Keratinocyte (primary cell): ENCODE data around the gene REPIN1. TPM values are rescaled to one million over a fixed set of nuclear protein-coding genes. Genes with fewer than 3 reads are reported as not detected.

Experiments used
- DNase-seq: peaks from one replicate; pipeline ENCODE4 v3.0.0-alpha.2; 2011; ENCODE audit warnings: low read depth, missing footprints, low spot score
- FAIRE-seq: peaks from 2 replicates; lab custom pipeline; 2011; peaks lifted over from hg19 to GRCh38; lab: Jason Lieb, UNC
- H2AFZ ChIP-seq: 2 replicates; pipeline ENCODE4 v1.6.0; 2012; ENCODE audit warnings: low read length, control low read depth, inconsistent platforms; ENCODE audit not compliant: control insufficient read depth
- H3K27ac ChIP-seq: 2 replicates; pipeline ENCODE4 v1.5.1; 2011; ENCODE audit warnings: low read length; ENCODE audit not compliant: control insufficient read depth, insufficient read depth
- H3K27me3 ChIP-seq: 3 replicates; pipeline ENCODE4 v1.6.0; 2011; ENCODE audit warnings: low read length; ENCODE audit not compliant: control insufficient read depth, insufficient read depth; ENCODE audit errors: extremely low read depth
- H3K36me3 ChIP-seq, 2 experiments: 2 replicates in 1 of 2; 3 replicates in 1 of 2; pipeline ENCODE4 v1.5.1; 2011; ENCODE audit warnings: low read length in 2 of 2, mild to moderate bottlenecking in 1 of 2; ENCODE audit not compliant: control insufficient read depth in 2 of 2, insufficient read depth in 2 of 2; ENCODE audit errors: extremely low read depth in 1 of 2
- H3K4me1 ChIP-seq: 3 replicates; pipeline ENCODE4 v1.5.1; 2011; ENCODE audit warnings: low read length; ENCODE audit not compliant: control insufficient read depth, insufficient read depth; ENCODE audit errors: extremely low read depth
- H3K4me2 ChIP-seq: 3 replicates; pipeline ENCODE4 v1.6.0; 2011; ENCODE audit warnings: low read depth, low read length; ENCODE audit not compliant: control insufficient read depth, insufficient read depth; ENCODE audit errors: extremely low read depth
- H3K4me3 ChIP-seq, 3 experiments: fragments of 200-600 bp in 1 of 3; sonication (generic) in 1 of 3; 2 replicates in 2 of 3; 3 replicates in 1 of 3; pipeline ENCODE4 v1.5.1; 2011 to 2016; ENCODE audit warnings: low read length in 3 of 3, mild to moderate bottlenecking in 3 of 3, control low read depth in 2 of 3, inconsistent platforms in 1 of 3, low read depth in 1 of 3, mixed read lengths in 1 of 3, mixed run types in 1 of 3, moderate library complexity in 1 of 3; ENCODE audit not compliant: control insufficient read depth in 2 of 3, insufficient read depth in 2 of 3; ENCODE audit errors: extremely low read depth in 1 of 3
- H3K79me2 ChIP-seq: 2 replicates; pipeline ENCODE4 v1.6.0; 2012; ENCODE audit warnings: low read length; ENCODE audit not compliant: control insufficient read depth, insufficient read depth
- H3K9ac ChIP-seq: 3 replicates; pipeline ENCODE4 v1.6.0; 2011; ENCODE audit warnings: low read length; ENCODE audit not compliant: control insufficient read depth, insufficient read depth; ENCODE audit errors: extremely low read depth
- H3K9me1 ChIP-seq: 3 replicates; pipeline ENCODE4 v1.6.0; 2011; ENCODE audit warnings: low read length; ENCODE audit not compliant: control insufficient read depth, insufficient read depth; ENCODE audit errors: extremely low read depth
- H3K9me3 ChIP-seq: 2 replicates; pipeline ENCODE4 v1.5.1; 2012; ENCODE audit warnings: low read depth, low read length; ENCODE audit not compliant: control insufficient read depth
- H4K20me1 ChIP-seq: 3 replicates; pipeline ENCODE4 v1.6.0; 2011; ENCODE audit warnings: low read length; ENCODE audit not compliant: control insufficient read depth, insufficient read depth; ENCODE audit errors: extremely low read depth
- EZH2 ChIP-seq: IDR thresholded peaks from one replicate; pipeline ENCODE4 v1.6.1; 2012; ENCODE audit warnings: inconsistent platforms, mild to moderate bottlenecking, low read length, moderate library complexity
- dilution Hi-C: fragments of 300-500 bp; cut with MboI; formaldehyde crosslinking; loops from one replicate; pipeline ENCODE4 v1.7.0; 2020; ENCODE audit warnings: low sequenced_read_pairs; ENCODE audit not compliant: extremely low pct_ligation_motif_present
- polyA plus RNA-seq, 5 experiments: library from polyadenylated mRNA; depleted of rRNA in 3 of 5; stranded (reverse) in 3 of 5; stranded (forward) in 1 of 5; unstranded in 1 of 5; fragments of >200 nt; gene quantifications; 1 replicate in 1 of 5; 2 replicates in 3 of 5; 3 replicates in 1 of 5; pipeline versions ENCODE4 v1.2.1 to v1.2.3, GENCODE V29; 2011 to 2012; ENCODE audit warnings: missing spikeins in 2 of 5, low read depth in 1 of 5, low replicate concordance in 1 of 5
- TF ChIP-seq, protein P1 (sequence below), 3 experiments: IDR thresholded peaks in 1 of 3; conservative IDR thresholded peaks in 1 of 3; optimal IDR thresholded peaks in 1 of 3; 2 replicates in 2 of 3; 3 replicates in 1 of 3; pipeline versions ENCODE3 to v1.5.1; 2011; ENCODE audit warnings: low read length in 3 of 3, mild to moderate bottlenecking in 3 of 3, moderate library complexity in 2 of 3, control low read depth in 1 of 3, inconsistent platforms in 1 of 3; ENCODE audit not compliant: insufficient read depth in 2 of 3; ENCODE audit errors: extremely low read depth in 1 of 3

REPIN1 gene
- polyA plus RNA-seq, 1 donor (not counting 4 experiments of a cell fraction or from before 2014, with no cell fraction given): 9.3 TPM

- Histone ChIP-seq H3K4me1 (peaks cover 17% of the 10 kb centered on the region), H3K79me2 (no peaks in the 10 kb centered on the region), H3K9me3 (no peaks in the 10 kb centered on the region), H2AFZ (no peak overlapping the region), H4K20me1 (no peaks in the 10 kb centered on the region), H3K4me2 (no peak overlapping the region), H3K36me3 (no peaks in the 10 kb centered on the region), H3K27ac (no peak overlapping the region), H3K9ac (no peak overlapping the region), H3K4me3 (no peak overlapping the region), H3K9me1 (no peaks in the 10 kb centered on the region), H3K27me3 (no peaks in the 10 kb centered on the region)
- FAIRE-seq: no peak
- DNase-seq: no peak
- dilution Hi-C loops: no loop called here
- no peak for TF ChIP-seq EZH2
- TF ChIP-seq, protein P1, sequence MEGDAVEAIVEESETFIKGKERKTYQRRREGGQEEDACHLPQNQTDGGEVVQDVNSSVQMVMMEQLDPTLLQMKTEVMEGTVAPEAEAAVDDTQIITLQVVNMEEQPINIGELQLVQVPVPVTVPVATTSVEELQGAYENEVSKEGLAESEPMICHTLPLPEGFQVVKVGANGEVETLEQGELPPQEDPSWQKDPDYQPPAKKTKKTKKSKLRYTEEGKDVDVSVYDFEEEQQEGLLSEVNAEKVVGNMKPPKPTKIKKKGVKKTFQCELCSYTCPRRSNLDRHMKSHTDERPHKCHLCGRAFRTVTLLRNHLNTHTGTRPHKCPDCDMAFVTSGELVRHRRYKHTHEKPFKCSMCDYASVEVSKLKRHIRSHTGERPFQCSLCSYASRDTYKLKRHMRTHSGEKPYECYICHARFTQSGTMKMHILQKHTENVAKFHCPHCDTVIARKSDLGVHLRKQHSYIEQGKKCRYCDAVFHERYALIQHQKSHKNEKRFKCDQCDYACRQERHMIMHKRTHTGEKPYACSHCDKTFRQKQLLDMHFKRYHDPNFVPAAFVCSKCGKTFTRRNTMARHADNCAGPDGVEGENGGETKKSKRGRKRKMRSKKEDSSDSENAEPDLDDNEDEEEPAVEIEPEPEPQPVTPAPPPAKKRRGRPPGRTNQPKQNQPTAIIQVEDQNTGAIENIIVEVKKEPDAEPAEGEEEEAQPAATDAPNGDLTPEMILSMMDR (optimal IDR thresholded peaks at IDR 0.05 in 1 of 3, IDR thresholded peaks at IDR 0.05 in 1 of 3, conservative IDR thresholded peaks at IDR 0.05 in 1 of 3; ENCODE audit: extremely low read depth in 1 of 3, insufficient read depth in 2 of 3, low read length in 3 of 3): no peak
Observed at GRCh38 chr7:150409300-150410030, 40.8 kb downstream of the REPIN1 start.

- H3K9ac ChIP-seq: no peak overlapping the region
- dilution Hi-C loops: no loop called here
- DNase-seq: no peak
- no peaks in the 10 kb centered on the region for H3K79me2 ChIP-seq
- no peak overlapping the region for H3K4me3 ChIP-seq
- H3K27me3 ChIP-seq: no peaks in the 10 kb centered on the region
- H3K4me1 ChIP-seq: peaks cover 13% of the 10 kb centered on the region
- H4K20me1 ChIP-seq: no peaks in the 10 kb centered on the region
- H3K27ac ChIP-seq: no peak overlapping the region
- TF ChIP-seq EZH2: no peak
- TF ChIP-seq, protein P1 (optimal IDR thresholded peaks at IDR 0.05 in 1 of 3, IDR thresholded peaks at IDR 0.05 in 1 of 3, conservative IDR thresholded peaks at IDR 0.05 in 1 of 3; ENCODE audit: extremely low read depth in 1 of 3, insufficient read depth in 2 of 3, low read length in 3 of 3): no peak
- no peak for FAIRE-seq
- H3K36me3 ChIP-seq: no peaks in the 10 kb centered on the region
- H3K9me1 ChIP-seq: no peaks in the 10 kb centered on the region
- H3K4me2 ChIP-seq: no peak overlapping the region
- no peaks in the 10 kb centered on the region for H3K9me3 ChIP-seq
- H2AFZ ChIP-seq: no peak overlapping the region
Observed at GRCh38 chr7:150410131-150410530, 41.5 kb downstream of the REPIN1 start.
